Measurements from ENCODE around the gene ELOVL5. TPM values are rescaled to one million over a fixed set of nuclear protein-coding genes. Genes with fewer than 3 reads are reported as not detected.
"Not testable (repeated sequence)": the region's sequence is repeated elsewhere in the genome, so short reads cannot be mapped to it uniquely, and the experiment has no call there.

Gene ELOVL5
- total RNA-seq, 4 donors from 2014 or later, result 55.2 to 80.2 (median 64.8) TPM

DNA sequence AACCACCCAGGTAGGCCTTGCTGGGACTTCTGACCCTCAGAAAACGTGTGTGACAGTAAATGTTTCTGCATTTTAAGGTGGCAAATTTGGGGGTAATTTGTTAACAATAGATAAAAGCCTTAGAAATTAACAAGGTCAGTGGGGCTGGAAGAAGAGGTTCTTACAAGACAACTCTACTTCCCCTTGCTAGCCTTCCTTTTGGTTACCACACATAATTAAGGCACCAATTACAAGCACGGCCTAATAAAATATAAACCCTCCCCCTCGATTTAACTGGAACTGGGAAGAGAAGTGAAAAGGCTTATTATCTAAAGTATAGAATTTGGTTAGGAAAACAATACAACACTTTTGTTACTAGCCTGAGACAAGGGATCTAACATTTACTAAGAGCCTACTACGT, 38.8 kb downstream of the ELOVL5 start:
- H3K27ac ChIP-seq (replicated peaks in 1 of 4), result peak overlapping the region in 3 of 4 donors; percentile 33 to 41 (median 35)
- H3K9me3 ChIP-seq, result no peaks in the 10 kb centered on the region
- 80% methylated on average over 3 of the region's 4 CpGs for WGBS
- TF ChIP-seq, protein P1, sequence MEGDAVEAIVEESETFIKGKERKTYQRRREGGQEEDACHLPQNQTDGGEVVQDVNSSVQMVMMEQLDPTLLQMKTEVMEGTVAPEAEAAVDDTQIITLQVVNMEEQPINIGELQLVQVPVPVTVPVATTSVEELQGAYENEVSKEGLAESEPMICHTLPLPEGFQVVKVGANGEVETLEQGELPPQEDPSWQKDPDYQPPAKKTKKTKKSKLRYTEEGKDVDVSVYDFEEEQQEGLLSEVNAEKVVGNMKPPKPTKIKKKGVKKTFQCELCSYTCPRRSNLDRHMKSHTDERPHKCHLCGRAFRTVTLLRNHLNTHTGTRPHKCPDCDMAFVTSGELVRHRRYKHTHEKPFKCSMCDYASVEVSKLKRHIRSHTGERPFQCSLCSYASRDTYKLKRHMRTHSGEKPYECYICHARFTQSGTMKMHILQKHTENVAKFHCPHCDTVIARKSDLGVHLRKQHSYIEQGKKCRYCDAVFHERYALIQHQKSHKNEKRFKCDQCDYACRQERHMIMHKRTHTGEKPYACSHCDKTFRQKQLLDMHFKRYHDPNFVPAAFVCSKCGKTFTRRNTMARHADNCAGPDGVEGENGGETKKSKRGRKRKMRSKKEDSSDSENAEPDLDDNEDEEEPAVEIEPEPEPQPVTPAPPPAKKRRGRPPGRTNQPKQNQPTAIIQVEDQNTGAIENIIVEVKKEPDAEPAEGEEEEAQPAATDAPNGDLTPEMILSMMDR (IDR thresholded peaks at IDR 0.05), result no peak
- no peak for TF ChIP-seq EP300 (IDR thresholded peaks at IDR 0.05)
- TF ChIP-seq POLR2AphosphoS5 (IDR thresholded peaks at IDR 0.05), result no peak
- TF ChIP-seq POLR2A (IDR thresholded peaks at IDR 0.05; ENCODE audit: low read depth), result no peak
- H3K36me3 ChIP-seq, result no peaks in the 10 kb centered on the region
- H3K27me3 ChIP-seq, result no peaks in the 10 kb centered on the region
- intact Hi-C loops (cut with DNase I), result no loop called here
- DNase-seq (ENCODE audit: extremely low spot score), result no peak
- H3K4me1 ChIP-seq, result peaks cover 42 to 74% (median 70%) of the 10 kb centered on the region in 4 donors
- no peak overlapping the region for H3K4me3 ChIP-seq

DNA sequence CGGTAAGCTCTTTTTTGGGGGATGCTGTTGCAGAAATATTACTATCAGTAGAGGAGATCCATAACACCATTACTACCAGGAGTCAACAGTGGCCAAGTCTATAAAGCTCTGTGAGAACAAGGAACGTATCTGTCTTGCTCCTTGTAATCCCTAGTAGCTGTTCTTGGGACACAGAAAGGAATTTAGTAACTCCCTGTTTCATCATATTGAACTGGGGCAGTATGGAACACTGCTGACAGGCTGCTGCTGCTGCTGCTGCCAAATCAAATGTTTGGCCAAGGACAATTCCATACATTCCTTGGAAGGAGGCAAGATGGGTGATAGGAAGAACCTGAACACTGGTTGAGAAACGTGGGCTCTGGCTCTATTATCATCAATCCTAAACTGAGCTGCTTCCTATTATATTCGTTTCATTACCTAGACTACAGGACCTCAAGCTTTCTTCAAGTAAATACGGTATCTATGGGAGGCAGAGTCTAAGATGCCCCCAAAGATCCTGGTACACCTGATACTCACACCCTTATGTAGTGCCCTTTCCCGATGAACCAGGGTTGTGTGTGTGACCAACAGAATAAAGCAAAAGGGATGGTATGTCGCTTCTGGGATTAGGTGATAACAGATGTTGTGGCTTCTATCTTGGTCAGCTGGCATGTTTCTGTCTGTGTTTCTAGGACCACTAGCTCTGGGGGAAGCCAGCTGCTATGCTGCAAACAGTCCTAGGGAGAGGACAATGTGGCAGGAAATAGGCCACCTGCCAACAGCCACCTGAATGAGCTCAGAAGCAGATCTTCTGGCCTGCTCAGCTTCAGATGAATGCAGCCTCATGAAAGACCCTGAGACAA, 39.5 kb downstream of the ELOVL5 start:
- H3K9me3 ChIP-seq, result no peaks in the 10 kb centered on the region
- H3K27ac ChIP-seq (replicated peaks in 1 of 4), result peak overlapping the region; percentile 30 to 42 (median 37)
- intact Hi-C loops (cut with DNase I), result no loop called here
- no peaks in the 10 kb centered on the region for H3K27me3 ChIP-seq
- H3K4me3 ChIP-seq, result no peak overlapping the region
- WGBS, result 54% methylated on average over 7 of the region's 7 CpGs
- DNase-seq (ENCODE audit: extremely low spot score), result no peak
- no peak for TF ChIP-seq EP300 (IDR thresholded peaks at IDR 0.05)
- no peak for TF ChIP-seq POLR2A (IDR thresholded peaks at IDR 0.05; ENCODE audit: low read depth)
- TF ChIP-seq POLR2AphosphoS5 (IDR thresholded peaks at IDR 0.05), result peak in 1 of 2 donors; percentile 49
- TF ChIP-seq, protein P1 (IDR thresholded peaks at IDR 0.05), result no peak
- H3K36me3 ChIP-seq, result no peaks in the 10 kb centered on the region
- H3K4me1 ChIP-seq, result peaks cover 40 to 68% (median 64%) of the 10 kb centered on the region in 4 donors

GRCh38 chr6:53306819-53307347, 41.9 kb downstream of the ELOVL5 start:
- no peaks in the 10 kb centered on the region for H3K27me3 ChIP-seq
- DNase-seq (ENCODE audit: extremely low spot score), result no peak
- TF ChIP-seq, protein P1 (IDR thresholded peaks at IDR 0.05), result no peak
- TF ChIP-seq POLR2A (IDR thresholded peaks at IDR 0.05; ENCODE audit: low read depth), result no peak
- no peak for TF ChIP-seq EP300 (IDR thresholded peaks at IDR 0.05)
- no peak for TF ChIP-seq POLR2AphosphoS5 (IDR thresholded peaks at IDR 0.05)
- peak overlapping the region in 1 of 4 donors; percentile 14 for H3K27ac ChIP-seq (replicated peaks in 1 of 4)
- no peak overlapping the region for H3K4me3 ChIP-seq
- H3K9me3 ChIP-seq, result no peaks in the 10 kb centered on the region
- no peaks in the 10 kb centered on the region for H3K36me3 ChIP-seq
- H3K4me1 ChIP-seq, result peaks cover 48 to 75% (median 71%) of the 10 kb centered on the region in 4 donors
- intact Hi-C loops (cut with DNase I), result no loop called here
- 72% methylated on average over 1 of the region's 1 CpG for WGBS

DNA sequence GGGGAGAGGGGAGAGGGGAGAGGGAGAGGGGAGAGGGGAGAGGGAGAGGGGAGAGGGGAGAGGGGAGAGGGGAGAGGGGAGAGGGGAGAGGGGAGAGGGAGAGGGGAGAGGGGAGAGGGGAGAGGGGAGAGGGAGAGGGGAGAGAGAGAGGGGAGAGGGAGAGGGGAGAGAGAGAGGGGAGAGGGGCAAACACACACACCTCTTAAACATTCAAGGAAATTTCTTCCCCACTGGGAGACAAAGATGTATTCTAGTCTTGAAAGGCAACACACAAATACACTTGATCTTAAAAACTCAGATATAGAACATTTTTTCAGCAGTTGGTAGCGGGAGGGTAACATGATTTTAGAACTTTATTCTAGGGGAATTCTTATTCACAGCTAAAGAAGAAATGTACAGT, 42.5 kb downstream of the ELOVL5 start:
- 91% methylated on average over 1 of the region's 1 CpG for WGBS
- H3K4me3 ChIP-seq; H3K9me3 ChIP-seq; H3K27ac ChIP-seq (replicated peaks in 1 of 4); H3K36me3 ChIP-seq; DNase-seq (ENCODE audit: extremely low spot score); H3K27me3 ChIP-seq; intact Hi-C loops (cut with DNase I): not testable (repeated sequence)
- H3K4me1 ChIP-seq, result peaks cover 55 to 77% (median 77%) of the 10 kb centered on the region in 4 donors

DNA sequence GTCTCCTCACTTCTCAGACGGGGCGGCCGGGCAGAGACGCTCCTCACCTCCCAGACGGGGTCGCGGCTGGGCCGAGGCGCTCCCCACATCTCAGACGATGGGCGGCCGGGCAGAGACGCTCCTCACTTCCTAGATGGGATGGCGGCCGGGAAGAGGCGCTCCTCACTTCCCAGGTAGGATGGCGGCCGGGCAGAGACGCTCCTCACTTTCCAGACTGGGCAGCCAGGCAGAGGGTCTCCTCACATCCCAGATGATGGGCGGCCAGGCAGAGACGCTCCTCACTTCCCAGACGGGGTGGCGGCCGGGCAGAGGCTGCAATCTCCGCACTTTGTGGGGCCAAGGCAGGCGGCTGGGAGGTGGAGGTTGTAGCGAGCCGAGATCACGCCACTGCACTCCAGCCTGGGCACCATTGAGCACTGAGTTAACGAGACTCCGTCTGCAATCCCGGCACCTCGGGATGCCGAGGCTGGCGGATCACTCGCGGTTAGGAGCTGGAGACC, 43.2 kb downstream of the ELOVL5 start:
- DNase-seq (ENCODE audit: extremely low spot score); H3K36me3 ChIP-seq; H3K27ac ChIP-seq (replicated peaks in 1 of 4); H3K9me3 ChIP-seq; H3K4me3 ChIP-seq; H3K27me3 ChIP-seq; intact Hi-C loops (cut with DNase I): not testable (repeated sequence)
- peaks cover 61 to 79% (median 77%) of the 10 kb centered on the region in 4 donors for H3K4me1 ChIP-seq
- 100% methylated on average over 2 of the region's 37 CpGs for WGBS

DNA sequence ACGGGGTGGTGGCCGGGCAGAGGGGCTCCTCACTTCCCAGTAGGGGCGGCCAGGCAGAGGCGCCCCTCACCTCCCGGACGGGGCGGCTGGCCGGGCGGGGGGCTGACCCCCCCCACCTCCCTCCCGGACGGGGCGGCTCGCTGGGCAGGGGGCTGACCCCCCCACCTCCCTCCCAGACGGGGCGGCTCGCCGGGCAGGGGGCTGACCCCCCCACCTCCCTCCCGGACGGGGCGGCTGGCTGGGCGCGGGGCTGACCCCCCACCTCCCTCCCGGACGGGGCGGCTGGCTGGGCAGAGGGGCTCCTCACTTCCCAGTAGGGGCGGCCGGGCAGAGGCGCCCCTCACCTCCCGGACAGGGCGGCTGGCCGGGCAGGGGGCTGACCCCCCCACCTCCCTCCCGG, 43.8 kb downstream of the ELOVL5 start:
- not testable (repeated sequence) for H3K9me3 ChIP-seq; DNase-seq (ENCODE audit: extremely low spot score); H3K27me3 ChIP-seq; H3K4me3 ChIP-seq; H3K36me3 ChIP-seq; H3K27ac ChIP-seq (replicated peaks in 1 of 4)
- WGBS, result 100% methylated on average over 2 of the region's 32 CpGs
- intact Hi-C loops (cut with DNase I), result loop anchor here (5.0 kb wide), 1 partner anchor 42 kb away; the partner anchor contains the start of gene ELOVL5
- peaks cover 64 to 79% (median 78%) of the 10 kb centered on the region in 4 donors for H3K4me1 ChIP-seq

Data from esophagus muscularis mucosa (tissue), 4 donors.